Kasumi-1 (cell line): ENCODE measurements around the gene ARHGEF28.

Experiments
- DNase-seq, 2 experiments: peaks; one replicate each; lab custom pipeline; 2025; lab: John Stamatoyannopoulos, UW

ARHGEF28 gene

DNA sequence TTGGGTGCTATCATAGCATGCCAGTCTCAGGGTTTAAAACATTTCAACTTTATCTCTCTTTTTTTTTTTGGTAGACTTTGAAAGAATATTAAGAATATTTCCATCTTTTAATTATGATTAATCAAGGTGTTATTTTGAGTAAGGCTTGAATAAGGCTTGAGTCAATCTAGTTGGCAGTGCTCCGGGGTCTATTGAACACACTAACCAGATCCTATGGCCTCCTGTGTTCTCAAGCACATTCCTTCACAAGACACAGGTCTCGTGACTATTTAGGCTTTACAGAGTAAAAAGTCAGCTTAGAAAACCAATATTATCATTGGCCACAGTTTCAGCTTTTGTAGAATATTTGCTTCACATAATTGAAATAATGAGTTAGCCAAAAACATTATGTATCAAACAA, 151.2 kb downstream of the ARHGEF28 start:
- no peak for DNase-seq

DNA sequence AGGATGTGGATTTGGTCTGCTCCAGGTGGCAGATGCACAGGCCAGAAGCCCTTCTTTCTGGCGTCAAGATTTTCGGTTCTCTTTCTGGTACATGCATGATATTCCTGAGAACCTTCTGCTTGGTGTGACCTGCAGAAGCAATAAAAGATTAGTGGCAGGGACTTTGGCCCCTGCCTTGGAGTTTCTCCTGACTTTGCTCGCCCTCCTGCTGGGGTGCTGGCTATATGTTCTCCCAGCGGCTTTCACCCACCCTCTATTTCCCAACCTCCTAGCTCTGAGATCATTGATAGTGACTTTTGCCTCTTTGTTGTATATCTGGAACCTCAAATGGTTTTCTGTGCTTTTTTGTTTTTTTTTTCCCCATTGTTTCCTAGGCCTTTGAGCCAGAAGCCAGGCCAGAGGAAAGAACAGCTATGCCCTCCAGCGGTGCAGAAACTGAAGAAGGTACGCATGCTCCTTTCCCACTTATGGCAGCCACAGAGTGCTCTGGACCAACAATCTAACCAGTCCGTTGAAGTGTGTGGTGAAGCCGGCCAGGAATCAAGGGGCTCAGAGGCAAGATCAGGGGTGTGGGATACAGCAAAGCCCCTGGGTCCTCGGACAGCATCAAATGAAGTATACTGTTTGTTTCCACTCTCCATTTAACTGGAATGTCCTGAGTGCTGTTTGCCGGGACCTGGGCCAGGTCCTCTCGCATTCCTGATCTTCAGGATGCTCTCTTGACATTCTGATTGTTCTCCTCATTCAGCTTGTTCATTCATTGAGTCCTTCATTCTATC, 154.5 kb downstream of the ARHGEF28 start:
- DNase-seq = no peak

DNA sequence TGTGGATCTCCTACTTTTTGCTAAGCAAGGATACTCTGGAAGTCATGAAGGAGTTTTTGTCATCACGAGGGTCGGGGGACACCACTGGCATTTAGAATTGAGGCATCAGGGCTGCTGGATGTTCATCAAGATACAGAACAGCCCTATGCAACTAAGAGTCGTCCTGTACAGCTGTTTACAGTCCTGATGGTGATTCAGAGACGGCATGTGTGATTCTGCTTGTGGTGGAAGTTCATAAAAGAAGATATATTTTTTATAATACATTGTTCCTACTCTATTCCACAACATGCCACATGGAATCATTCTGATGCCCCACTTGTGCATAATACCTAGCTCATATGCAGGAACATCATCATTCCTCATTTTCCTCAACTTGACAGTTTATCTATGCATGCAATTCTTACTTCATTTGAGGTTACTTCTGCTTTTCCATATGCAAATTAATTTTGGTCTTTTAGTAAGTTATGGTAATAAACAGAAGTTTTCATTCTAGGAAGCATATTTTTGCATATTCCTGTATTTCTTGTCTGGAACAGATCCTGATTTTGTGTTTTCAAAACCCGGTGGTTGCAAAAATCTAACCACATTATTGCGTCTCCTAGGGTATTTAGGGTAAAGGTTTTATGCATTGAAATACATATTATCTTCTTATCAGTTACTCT, 155.2 kb downstream of the ARHGEF28 start:
- DNase-seq = no peak

DNA sequence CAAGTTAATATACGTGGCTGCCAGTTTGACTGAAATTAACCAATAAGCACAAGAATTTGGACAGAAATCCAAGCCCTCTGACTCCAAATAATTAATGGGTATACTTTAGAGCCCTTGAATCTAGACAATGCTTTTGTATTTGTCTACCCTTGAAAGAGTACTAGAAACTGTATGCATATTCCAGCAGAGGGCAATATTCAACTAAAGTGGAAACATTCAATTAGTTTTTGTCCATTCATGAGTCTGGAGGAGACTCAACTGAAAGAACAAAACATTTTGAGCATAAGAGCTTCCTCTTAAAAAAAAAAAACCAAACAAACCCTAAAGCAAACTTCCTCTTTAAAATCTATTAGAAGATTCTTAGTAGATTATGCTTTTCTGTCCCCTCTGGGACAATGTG, 157.8 kb downstream of the ARHGEF28 start:
- peak; percentile 47 to 63 for DNase-seq

DNA sequence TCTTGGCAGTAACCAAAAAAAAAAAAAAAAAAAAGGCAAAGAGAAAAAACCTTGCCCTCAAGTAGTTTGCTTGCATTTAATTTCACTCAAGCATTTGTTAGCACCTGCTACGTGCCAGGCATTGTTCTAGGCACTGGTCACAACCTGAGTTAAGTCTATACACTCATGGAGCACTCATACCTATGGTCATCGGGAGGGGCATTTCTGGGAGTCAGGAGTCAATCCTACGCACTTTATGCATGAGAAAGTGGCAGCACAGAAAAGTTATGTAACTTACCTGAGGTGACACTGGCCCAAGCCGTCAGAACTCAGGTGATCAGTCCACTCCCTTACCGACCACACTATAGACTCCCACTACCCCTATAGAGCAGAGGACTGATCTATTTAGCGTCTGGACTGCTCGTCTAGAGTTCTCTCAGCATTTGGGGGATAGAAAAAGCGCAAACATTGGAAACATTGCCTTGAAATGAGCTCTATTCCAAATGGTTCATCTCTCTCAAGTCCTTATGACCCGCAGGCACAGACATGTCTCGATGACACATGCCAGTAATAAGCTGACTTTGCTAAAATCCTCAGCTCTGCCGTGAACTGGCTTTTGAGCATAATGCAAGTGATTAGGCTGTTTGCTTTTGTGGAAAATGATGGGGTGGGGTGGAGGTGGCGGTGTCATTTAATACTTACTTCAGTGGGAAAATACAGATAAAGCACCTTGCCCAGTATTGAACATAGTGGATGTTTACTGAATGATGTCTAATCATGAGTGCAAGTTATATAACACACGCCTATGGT, 160.2 kb downstream of the ARHGEF28 start:
- DNase-seq = no peak

DNA sequence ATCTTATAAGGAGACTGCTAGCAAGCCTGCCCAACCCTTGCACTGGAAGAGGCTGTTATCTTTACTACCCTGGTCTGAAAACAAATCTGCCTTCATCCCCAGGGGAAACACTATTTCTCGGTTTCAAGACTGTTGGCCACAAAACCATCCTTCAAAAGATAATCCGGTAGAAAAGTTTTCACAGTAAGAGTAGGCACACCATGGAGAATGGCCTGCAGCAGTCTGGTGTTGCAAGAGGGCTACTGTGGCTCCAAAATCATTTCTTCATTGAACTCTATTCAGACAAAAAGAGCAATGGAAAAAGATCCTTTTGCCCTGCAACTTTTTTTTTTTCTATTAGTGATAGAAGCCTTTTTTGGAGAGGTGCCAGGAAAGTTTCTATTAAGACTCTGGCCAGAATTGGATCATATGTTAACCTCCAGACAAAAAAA, 163.9 kb downstream of the ARHGEF28 start:
- DNase-seq = no peak

DNA sequence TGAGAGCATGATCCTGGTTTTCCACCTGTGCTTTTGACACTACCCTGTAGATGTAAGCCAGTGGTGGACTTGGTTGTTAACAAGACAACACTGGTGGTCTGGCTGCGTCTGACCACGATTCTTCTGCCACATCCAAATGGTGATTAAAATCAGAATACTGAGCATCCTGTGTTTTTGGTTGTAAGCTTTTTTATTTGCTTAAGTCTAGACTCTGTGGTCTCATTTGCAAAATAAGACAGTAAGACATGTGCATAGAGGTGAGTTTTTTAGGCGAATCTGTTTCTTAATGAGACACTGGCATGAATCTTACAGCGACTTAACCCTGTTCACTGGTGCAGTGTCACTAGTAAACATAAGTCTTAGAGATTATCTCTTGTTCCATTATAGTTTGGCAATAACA, 165.4 kb downstream of the ARHGEF28 start:
- DNase-seq = no peak

DNA sequence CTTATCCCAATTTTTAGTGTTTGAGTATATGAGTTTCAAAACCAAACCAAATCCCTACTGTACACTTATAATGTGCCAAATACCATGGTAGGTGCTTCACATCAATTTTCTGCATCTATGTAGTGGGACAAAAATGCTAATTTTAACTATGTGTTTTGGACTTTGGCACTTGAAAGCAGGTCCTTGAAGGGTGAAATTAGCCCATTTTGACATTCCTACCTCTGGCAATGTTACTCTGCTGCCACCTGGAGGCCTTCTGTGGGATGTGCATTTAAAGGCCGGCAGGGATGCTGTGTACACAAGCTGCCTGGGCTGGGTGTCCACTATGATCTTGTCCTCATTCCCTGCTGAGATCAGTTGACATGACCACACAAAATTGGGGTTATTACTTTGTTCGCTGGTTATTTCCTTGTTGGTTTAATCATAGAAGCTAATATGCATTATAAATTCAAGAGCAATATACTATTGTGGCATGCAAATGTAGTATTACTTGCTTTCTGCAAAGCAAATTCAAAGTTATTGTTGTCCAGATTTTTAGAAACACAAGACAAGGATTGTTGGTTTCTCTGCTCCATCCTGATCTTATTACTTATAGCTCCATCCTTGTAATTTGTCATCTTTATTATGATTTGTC, 166.8 kb downstream of the ARHGEF28 start:
- DNase-seq = peak; percentile 62 to 84

DNA sequence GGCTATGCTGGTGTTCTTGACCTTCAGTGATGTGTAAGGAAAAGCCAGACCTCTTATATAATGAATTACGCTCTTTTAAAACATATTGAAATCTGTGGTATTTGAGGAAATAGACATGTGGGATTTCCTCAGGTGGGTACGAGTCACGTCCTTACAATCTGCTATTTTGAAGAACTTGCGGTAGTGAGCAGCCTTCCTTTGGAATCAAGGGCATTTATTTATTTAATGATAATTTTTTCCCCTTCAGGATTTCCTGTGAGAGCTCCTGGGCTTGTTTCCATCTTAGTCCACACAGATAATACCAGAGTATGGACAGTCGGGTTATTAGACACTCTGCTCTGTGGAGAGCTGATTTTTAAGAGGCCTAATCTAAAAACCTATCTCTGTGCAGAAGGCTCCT, 167.9 kb downstream of the ARHGEF28 start:
- no peak for DNase-seq

DNA sequence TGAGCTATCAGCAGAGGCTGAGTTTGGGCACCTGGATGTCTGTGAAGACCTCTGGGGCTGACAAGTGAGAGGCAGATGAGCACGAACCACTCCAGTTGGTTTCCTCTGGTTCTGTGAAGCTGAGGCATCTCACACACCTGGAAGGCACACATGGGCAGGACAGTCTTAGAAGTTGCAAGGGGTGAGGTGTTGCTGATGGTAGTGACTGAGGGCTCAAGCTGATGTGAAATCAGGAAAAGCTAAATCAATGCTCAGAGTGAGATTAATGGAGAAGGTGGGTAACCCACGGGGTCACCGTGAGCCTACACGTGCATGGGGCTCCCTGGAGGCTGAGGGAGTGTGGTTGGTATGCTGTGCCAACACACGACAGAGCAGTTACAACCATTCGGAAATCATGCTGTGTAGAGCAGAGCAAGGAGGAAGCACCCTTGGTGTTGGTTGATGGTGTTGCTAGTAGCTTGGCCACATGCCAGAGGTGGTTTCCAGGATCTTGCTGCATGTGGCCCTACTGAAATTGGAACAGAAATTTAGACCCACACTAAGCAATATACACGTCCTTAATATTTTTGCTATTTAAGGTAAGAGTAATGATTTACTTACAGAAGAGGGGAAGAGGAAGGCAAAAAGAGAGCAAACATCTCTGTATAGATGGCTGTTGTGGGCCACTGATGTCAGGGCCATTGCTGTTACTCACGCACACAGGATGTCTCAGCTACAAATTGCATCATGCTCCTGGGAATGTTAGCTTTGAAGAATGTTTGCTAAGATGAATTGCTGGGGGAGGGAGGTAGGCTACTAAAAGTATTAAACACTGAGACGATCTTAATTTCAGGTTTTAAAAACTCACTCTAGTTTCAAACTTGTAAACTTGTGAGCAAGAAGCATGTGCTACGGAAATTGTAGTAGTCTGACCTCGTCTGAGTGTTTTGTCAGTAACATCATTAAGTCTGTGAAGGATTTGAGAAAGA, 170.5 kb downstream of the ARHGEF28 start:
- peak; percentile 65 to 67 for DNase-seq

DNA sequence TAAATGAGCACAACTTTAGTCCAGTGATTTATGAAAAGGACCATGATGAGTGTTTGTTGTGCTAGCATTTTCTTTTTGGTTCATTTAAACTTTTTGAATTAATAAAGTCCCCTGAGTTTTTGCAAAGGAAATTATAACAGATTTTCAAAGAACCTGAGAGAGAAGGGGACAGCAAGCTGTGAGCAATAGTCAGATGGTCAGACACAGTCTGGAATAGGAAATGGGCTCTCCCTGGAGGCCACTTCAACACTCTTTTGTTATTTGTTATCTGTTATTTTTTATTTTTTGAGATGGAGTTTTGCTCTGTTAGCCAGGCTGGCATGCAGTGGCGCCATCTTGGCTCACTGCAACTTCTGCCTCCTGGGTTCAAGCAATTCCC, 171.1 kb downstream of the ARHGEF28 start:
- DNase-seq = no peak

DNA sequence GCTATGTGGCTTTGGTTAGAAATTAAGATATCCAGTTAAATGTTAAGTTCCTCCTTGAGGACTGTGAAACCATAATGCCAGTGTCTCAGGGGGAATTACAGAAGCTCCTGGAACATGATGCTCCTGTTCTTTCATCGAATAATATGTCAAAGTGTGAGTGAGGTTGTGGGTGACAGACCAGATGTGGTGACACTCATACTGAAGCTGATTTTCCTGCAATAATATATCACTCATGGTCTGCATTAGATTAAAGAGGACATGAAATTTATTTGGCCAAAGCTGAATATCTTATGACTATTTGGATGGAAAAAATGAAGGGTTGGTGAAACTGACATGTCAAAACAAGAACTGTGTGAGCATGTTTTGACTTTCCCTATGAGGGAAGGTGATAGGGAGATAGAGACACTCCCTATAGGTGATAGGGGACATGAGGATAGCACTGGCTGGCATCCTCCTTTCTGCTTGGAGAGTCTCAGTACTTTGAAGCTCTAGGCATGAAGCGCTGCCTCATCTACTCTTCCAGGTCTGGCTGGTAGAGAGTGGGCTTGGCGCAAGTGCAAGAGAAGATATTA, 173.5 kb downstream of the ARHGEF28 start:
- no peak for DNase-seq

DNA sequence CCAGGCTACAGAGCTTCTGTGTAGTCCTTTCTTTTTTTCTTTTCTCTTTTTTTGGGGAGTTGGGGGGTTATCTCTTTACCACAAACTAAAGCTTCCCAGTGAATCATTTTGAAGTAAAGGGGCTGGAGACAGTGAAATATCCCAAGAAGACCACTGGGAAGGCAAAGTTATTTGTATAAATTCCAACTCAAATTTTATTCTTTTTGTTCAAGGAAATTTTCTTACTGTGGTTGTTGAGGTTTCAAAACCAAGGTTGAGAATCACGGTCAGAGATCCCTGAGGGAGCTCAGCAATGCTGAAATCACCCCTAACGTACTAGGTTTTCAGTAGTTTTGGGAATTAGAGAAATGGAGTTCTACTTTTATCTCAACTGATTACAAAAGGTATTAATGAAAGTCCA, 175.7 kb downstream of the ARHGEF28 start:
- DNase-seq = no peak

DNA sequence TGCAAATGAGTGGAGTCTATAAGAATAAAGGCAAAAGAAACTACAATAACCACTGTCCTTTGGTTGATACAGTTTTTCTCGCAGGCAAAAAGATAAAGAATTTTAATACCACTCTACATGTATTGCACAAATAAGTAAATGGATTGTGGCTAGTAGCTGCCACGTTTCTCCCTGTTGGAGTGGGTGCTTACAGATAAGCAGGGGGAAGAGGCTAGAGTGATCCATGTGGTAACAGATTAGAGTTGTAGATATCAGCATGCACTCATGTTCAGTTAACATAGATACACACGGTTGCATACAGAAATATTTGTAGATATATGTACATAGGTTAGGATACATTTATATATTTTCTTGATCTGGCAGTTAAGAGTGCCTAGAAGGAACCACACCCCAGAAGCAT, 179.5 kb downstream of the ARHGEF28 start:
- DNase-seq = no peak

DNA sequence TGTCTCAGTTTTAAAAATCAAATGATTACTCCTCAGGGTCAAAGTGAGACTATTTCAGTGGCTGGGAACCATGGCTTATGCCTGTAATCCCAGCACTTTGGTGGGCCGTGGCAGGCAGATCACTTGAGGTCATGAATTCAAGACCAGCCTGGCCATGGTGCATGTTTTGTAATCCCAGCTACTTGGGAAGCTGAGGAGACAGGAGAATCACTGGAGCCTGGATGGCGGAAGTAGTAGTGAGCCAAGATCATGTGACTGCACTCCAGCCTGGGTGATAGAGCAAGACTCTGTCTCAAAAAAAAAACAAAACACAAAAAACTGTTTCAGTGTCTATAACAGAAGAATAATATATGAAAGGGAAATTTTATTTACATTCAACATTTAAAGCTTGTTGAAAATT, 182.9 kb downstream of the ARHGEF28 start:
- no peak for DNase-seq

DNA sequence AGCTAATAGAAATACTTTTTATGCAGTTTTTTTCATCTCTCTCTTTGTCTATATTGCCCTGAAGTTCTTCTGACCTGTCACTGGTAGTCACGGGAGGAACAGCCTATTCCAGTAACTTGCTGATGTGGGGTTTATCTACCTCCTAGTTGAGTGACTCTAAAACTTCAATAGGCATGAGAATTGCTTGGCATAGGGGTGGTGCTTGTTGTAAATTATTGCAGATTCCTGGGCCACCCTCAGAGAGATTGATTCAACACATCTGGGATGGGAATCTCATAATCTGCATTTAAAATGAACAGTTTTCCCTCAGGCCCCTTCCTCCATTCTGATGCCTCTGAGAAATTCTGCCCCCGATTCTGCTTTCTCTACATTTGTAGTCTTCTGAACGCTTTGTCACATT, 184.4 kb downstream of the ARHGEF28 start:
- DNase-seq = no peak

DNA sequence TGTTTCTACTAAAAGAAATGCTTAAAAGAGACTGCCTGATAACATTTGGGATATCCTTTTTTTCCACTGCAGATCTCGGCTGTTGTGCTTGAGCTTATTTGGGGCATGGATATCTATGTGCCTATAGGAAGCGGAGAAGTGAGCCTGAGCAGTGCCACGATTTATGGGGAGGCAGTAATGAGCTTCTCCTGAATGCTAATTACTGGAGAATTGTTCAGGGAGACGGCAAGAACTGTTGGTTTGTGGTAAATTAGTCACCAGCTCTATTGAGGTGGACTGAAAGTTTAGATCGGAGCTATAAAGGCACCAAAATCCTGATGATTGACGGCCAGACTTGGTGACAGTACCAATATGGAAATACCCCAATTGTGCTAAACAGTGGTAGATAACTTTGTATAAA, 186.5 kb downstream of the ARHGEF28 start:
- DNase-seq = no peak

DNA sequence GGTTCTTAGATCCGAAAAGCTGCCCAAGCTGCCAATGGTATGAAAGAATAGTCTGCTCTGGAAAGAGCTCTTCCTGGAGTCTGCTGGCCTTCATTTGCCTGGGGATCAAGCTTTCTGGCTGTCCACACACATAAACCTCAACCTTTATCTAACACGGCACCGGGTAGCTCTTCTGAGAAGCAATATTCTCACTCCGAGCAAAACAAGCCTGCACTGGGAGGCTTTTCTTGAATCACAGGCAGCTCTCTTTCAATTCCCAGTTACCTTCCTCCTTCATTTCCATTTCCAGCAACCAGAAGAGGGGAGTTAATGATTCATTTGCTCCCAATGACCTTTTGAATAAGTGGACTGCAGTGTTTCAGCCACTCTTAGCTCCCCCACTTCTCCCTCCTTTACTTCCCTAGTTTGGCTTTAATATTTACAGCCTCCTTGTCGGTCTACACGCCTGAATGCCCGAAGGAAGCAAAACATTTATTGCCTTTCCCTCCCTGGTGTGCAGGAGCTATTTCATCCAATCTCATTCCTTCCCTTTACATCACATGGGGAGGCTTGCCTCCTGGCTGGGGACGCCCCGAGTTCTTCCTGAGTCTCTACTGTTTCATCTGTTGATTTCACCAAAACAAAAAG, 187.1 kb downstream of the ARHGEF28 start:
- DNase-seq = no peak

DNA sequence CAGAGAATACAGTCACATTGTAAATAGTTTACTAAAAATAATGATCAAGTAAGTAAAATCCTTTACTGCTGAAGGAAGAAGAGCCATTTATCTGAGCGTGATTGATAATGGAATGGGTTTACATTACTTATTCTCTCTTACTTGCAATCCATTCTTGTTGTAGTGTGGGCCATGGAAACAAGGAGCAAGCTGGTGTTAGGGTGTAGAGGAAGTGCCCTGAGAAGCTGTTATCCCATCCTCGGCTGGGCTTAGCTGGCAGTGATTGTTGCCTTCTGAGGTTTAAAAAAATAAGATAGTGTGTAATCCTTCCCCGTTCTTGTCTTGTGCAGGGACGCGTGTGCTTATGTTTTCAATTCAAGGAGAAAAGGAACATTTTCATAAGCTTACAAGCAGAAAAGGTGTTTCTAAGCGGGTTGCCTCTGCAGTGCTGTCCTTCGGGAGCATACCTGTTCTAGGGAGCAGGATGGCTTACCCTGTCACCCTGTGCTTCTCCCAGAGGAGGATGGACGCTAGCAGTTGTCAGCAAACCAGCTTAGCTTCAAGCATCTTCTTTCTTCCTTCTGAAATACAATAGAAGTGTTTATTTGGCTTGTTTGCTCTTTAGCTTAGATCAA, 188.3 kb downstream of the ARHGEF28 start:
- DNase-seq = no peak

DNA sequence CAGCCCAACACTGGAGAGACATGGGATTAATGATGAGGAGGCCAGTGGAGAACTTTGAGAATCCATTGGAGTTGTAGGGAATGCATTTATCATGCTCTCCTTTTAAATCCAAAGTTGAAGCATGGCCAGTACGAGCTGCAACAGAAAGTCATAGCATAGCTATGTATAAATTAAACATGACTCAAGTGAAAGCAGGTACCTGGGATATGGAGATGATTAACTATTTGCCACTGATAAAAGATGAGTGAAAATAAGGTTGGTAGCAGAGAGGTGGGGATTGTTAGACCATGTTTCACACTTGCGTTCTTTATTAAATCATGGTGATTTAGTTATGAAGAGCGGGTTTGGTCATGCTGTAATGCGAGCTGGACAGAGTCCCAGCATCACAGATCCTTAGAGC, 189.6 kb downstream of the ARHGEF28 start:
- DNase-seq = no peak
